CD8-positive, alpha-beta memory T cell (primary cell): ENCODE results near the gene EPN3. TPM values are rescaled to one million over a fixed set of nuclear protein-coding genes. Genes with fewer than 3 reads are reported as not detected.

ENCODE experiments used
- CTCF ChIA-PET: fragments of 350-600 bp; sonication (Branson Sonifier 250); formaldehyde crosslinking; loops from one replicate; lab custom pipeline; 2021; ENCODE audit warnings: antibody characterized with exemption; lab: Charles Lee
- POLR2A ChIA-PET: fragments of 350-600 bp; sonication (Branson Sonifier 250); formaldehyde crosslinking; loops from one replicate; lab custom pipeline; 2021; ENCODE audit warnings: antibody characterized with exemption; lab: Charles Lee
- DNase-seq, 5 donors: peaks; one replicate each; pipeline versions ENCODE4 v3.0.0 to v3.0.0-alpha.2; 2020 to 2022; ENCODE audit warnings: mixed read lengths in 1 of 5
- H3K27ac ChIP-seq: one replicate; pipeline ENCODE4 v1.7.0; 2013; ENCODE audit warnings: low read depth, mild to moderate bottlenecking, low read length, moderate library complexity
- H3K27me3 ChIP-seq: 2 replicates; pipeline ENCODE4 v1.7.0; 2013; ENCODE audit warnings: low read length, mild to moderate bottlenecking; ENCODE audit not compliant: insufficient read depth, poor library complexity, severe bottlenecking
- H3K36me3 ChIP-seq: 2 replicates; pipeline ENCODE4 v1.7.0; 2013; ENCODE audit warnings: mild to moderate bottlenecking, low read length, moderate library complexity; ENCODE audit not compliant: insufficient read depth
- H3K4me1 ChIP-seq: 2 replicates; pipeline ENCODE4 v1.7.0; 2013; ENCODE audit warnings: mild to moderate bottlenecking, low read length, moderate library complexity; ENCODE audit not compliant: insufficient read depth
- H3K4me3 ChIP-seq: 2 replicates; pipeline ENCODE4 v1.7.0; 2013; ENCODE audit warnings: mild to moderate bottlenecking, low read length
- H3K9me3 ChIP-seq: 2 replicates; pipeline ENCODE4 v1.7.0; 2013; ENCODE audit warnings: mild to moderate bottlenecking, low read length
- H3K27ac Mint-ChIP-seq, 8 donors: one replicate each; pipeline ENCODE4 v1.8.0; 2020 to 2021; ENCODE audit warnings: mixed read lengths in 8 of 8, mild to moderate bottlenecking in 6 of 8, inconsistent platforms in 3 of 8, moderate library complexity in 3 of 8
- H3K27me3 Mint-ChIP-seq, 2 donors: one replicate each; pipeline ENCODE4 v1.8.0; 2020 to 2021; ENCODE audit warnings: mixed read lengths in 2 of 2, mild to moderate bottlenecking in 1 of 2, moderate library complexity in 1 of 2
- H3K36me3 Mint-ChIP-seq, 3 donors: one replicate each; pipeline ENCODE4 v1.8.0; 2020 to 2021; ENCODE audit warnings: mixed read lengths in 3 of 3, inconsistent platforms in 1 of 3, mild to moderate bottlenecking in 1 of 3
- H3K4me1 Mint-ChIP-seq, 3 donors: one replicate each; pipeline ENCODE4 v1.8.0; 2020 to 2021; ENCODE audit warnings: mixed read lengths in 3 of 3, inconsistent platforms in 1 of 3, mild to moderate bottlenecking in 1 of 3
- H3K4me3 Mint-ChIP-seq, 7 donors: one replicate each; pipeline ENCODE4 v1.8.0; 2020 to 2021; ENCODE audit warnings: mixed read lengths in 7 of 7, mild to moderate bottlenecking in 6 of 7, moderate library complexity in 4 of 7, inconsistent platforms in 2 of 7
- H3K9me3 Mint-ChIP-seq, 5 donors: one replicate each; pipeline ENCODE4 v1.8.0; 2020 to 2022; ENCODE audit warnings: mixed read lengths in 5 of 5, mild to moderate bottlenecking in 3 of 5, moderate library complexity in 2 of 5, inconsistent platforms in 1 of 5
- polyA plus RNA-seq: library from polyadenylated mRNA; unstranded; fragments of 300-500 nt; fragmentation: Illumina TruSeq; gene quantifications from one replicate; pipeline ENCODE4 v1.2.3, GENCODE V29; 2021
- total RNA-seq, 2 experiments: library from RNA; stranded (reverse); gene quantifications; one replicate each; pipeline ENCODE4 v1.2.3, GENCODE V29; 2021

Gene EPN3
- total and polyA plus RNA-seq, 3 experiments from 2014 or later: not detected

- H3K9me3 ChIP-seq: no peaks in the 10 kb centered on the region
- peaks cover 25 to 50% of the 10 kb centered on the region in 2 donors for H3K27me3 Mint-ChIP-seq
Observed at GRCh38 chr17:50570032-50570431, 37.5 kb downstream of the EPN3 start.

GRCh38 chr17:50570528-50570927, 38.0 kb downstream of the EPN3 start:
- peaks cover 24 to 45% of the 10 kb centered on the region in 2 donors for H3K27me3 Mint-ChIP-seq
- ChIA-PET CTCF (no interaction called here), POLR2A (no interaction called here)
- no peaks in the 10 kb centered on the region for H3K4me1 ChIP-seq
- DNase-seq: no peak
- no peak overlapping the region for H3K27ac ChIP-seq
- H3K36me3 ChIP-seq: no peaks in the 10 kb centered on the region
- no peak overlapping the region for H3K4me3 ChIP-seq
- H3K4me1 Mint-ChIP-seq: peaks cover 0 to 11% (median 5%) of the 10 kb centered on the region in 3 donors
- H3K4me3 Mint-ChIP-seq: no peak overlapping the region
- no peak overlapping the region for H3K27ac Mint-ChIP-seq
- H3K9me3 Mint-ChIP-seq: no peaks in the 10 kb centered on the region
- no peaks in the 10 kb centered on the region for H3K9me3 ChIP-seq
- peaks cover 8% of the 10 kb centered on the region for H3K27me3 ChIP-seq
- no peaks in the 10 kb centered on the region for H3K36me3 Mint-ChIP-seq

More at GRCh38 chr17:50570032-50570431, 37.5 kb downstream of the EPN3 start:
- Histone ChIP-seq H3K27ac (no peak overlapping the region), H3K36me3 (no peaks in the 10 kb centered on the region), H3K27me3 (peaks cover 8% of the 10 kb centered on the region), H3K4me1 (no peaks in the 10 kb centered on the region), H3K4me3 (no peak overlapping the region)
- ChIA-PET POLR2A (no interaction called here), CTCF (no interaction called here)
- Mint-ChIP-seq H3K4me1 (peaks cover under 1 to 15% (median 5%) of the 10 kb centered on the region in 3 donors), H3K4me3 (no peak overlapping the region), H3K9me3 (no peaks in the 10 kb centered on the region), H3K36me3 (no peaks in the 10 kb centered on the region), H3K27ac (no peak overlapping the region)
- no peak for DNase-seq

GRCh38 chr17:50571681-50572080, 39.1 kb downstream of the EPN3 start:
- no peak overlapping the region for H3K4me3 ChIP-seq
- H3K27ac ChIP-seq: no peak overlapping the region
- POLR2A ChIA-PET: no interaction called here
- H3K27me3 Mint-ChIP-seq: peaks cover 14 to 33% of the 10 kb centered on the region in 2 donors
- H3K4me3 Mint-ChIP-seq: no peak overlapping the region
- DNase-seq: no peak
- no peaks in the 10 kb centered on the region for H3K36me3 Mint-ChIP-seq
- no peaks in the 10 kb centered on the region for H3K4me1 ChIP-seq
- no peaks in the 10 kb centered on the region for H3K9me3 ChIP-seq
- H3K36me3 ChIP-seq: no peaks in the 10 kb centered on the region
- no peaks in the 10 kb centered on the region for H3K9me3 Mint-ChIP-seq
- H3K27me3 ChIP-seq: peaks cover 4% of the 10 kb centered on the region
- no peak overlapping the region for H3K27ac Mint-ChIP-seq
- CTCF ChIA-PET: no interaction called here
- H3K4me1 Mint-ChIP-seq: no peaks in the 10 kb centered on the region

- no peaks in the 10 kb centered on the region for H3K9me3 Mint-ChIP-seq
- no peaks in the 10 kb centered on the region for H3K27me3 ChIP-seq
- POLR2A ChIA-PET: no interaction called here
Observed at GRCh38 chr17:50572541-50572940, 40.0 kb downstream of the EPN3 start.

GRCh38 chr17:50573866-50574611, 41.5 kb downstream of the EPN3 start:
- Histone ChIP-seq H3K27ac (no peak overlapping the region), H3K4me1 (no peaks in the 10 kb centered on the region), H3K27me3 (no peaks in the 10 kb centered on the region), H3K36me3 (no peaks in the 10 kb centered on the region), H3K9me3 (no peaks in the 10 kb centered on the region), H3K4me3 (no peak overlapping the region)
- POLR2A ChIA-PET: no interaction called here
- no peaks in the 10 kb centered on the region for H3K9me3 Mint-ChIP-seq
- H3K27me3 Mint-ChIP-seq: peaks cover 18 to 31% of the 10 kb centered on the region in 2 donors
- CTCF ChIA-PET: interaction anchor here (1.0 kb wide), 1 partner anchor 27 kb away, joined by 3 read pairs; the partner anchor contains the start of gene SPATA20
- no peak overlapping the region for H3K27ac Mint-ChIP-seq
- no peaks in the 10 kb centered on the region for H3K36me3 Mint-ChIP-seq
- H3K4me1 Mint-ChIP-seq: no peaks in the 10 kb centered on the region
- no peak overlapping the region for H3K4me3 Mint-ChIP-seq
- DNase-seq: no peak

More at GRCh38 chr17:50572541-50572940, 40.0 kb downstream of the EPN3 start:
- Mint-ChIP-seq H3K4me3 (no peak overlapping the region), H3K27ac (no peak overlapping the region), H3K4me1 (no peaks in the 10 kb centered on the region), H3K27me3 (peaks cover 15 to 29% of the 10 kb centered on the region in 2 donors), H3K36me3 (no peaks in the 10 kb centered on the region)
- H3K4me1 ChIP-seq: no peaks in the 10 kb centered on the region
- H3K4me3 ChIP-seq: no peak overlapping the region
- H3K9me3 ChIP-seq: no peaks in the 10 kb centered on the region
- DNase-seq: no peak
- CTCF ChIA-PET: no interaction called here
- H3K27ac ChIP-seq: no peak overlapping the region
- no peaks in the 10 kb centered on the region for H3K36me3 ChIP-seq

- H3K27ac Mint-ChIP-seq: no peak overlapping the region
- POLR2A ChIA-PET: no interaction called here
- CTCF ChIA-PET: interaction anchor here (1.5 kb wide), 1 partner anchor 13 kb away, joined by 4 read pairs; no protein-coding TSS in a partner anchor
- H3K4me3 Mint-ChIP-seq: no peak overlapping the region
- Histone ChIP-seq H3K27me3 (no peaks in the 10 kb centered on the region), H3K4me1 (no peaks in the 10 kb centered on the region), H3K9me3 (no peaks in the 10 kb centered on the region), H3K4me3 (no peak overlapping the region), H3K36me3 (no peaks in the 10 kb centered on the region), H3K27ac (no peak overlapping the region)
- H3K36me3 Mint-ChIP-seq: no peaks in the 10 kb centered on the region
- DNase-seq: no peak
- peaks cover 20 to 31% of the 10 kb centered on the region in 2 donors for H3K27me3 Mint-ChIP-seq
- H3K9me3 Mint-ChIP-seq: no peaks in the 10 kb centered on the region
- no peaks in the 10 kb centered on the region for H3K4me1 Mint-ChIP-seq
Observed at GRCh38 chr17:50575581-50576210, 43.2 kb downstream of the EPN3 start.

- no peaks in the 10 kb centered on the region for H3K9me3 Mint-ChIP-seq
Observed at GRCh38 chr17:50576864-50577263, 44.3 kb downstream of the EPN3 start.

GRCh38 chr17:50577451-50577954, 45.0 kb downstream of the EPN3 start:
- Mint-ChIP-seq H3K36me3 (no peaks in the 10 kb centered on the region), H3K27ac (no peak overlapping the region), H3K4me1 (no peaks in the 10 kb centered on the region), H3K4me3 (no peak overlapping the region), H3K9me3 (no peaks in the 10 kb centered on the region), H3K27me3 (peaks cover 19 to 29% of the 10 kb centered on the region in 2 donors)
- Histone ChIP-seq H3K4me3 (no peak overlapping the region), H3K9me3 (no peaks in the 10 kb centered on the region), H3K27ac (no peak overlapping the region), H3K27me3 (no peaks in the 10 kb centered on the region), H3K4me1 (no peaks in the 10 kb centered on the region), H3K36me3 (no peaks in the 10 kb centered on the region)
- POLR2A ChIA-PET: no interaction called here
- DNase-seq: no peak
- CTCF ChIA-PET: no interaction called here

More at GRCh38 chr17:50576864-50577263, 44.3 kb downstream of the EPN3 start:
- H3K27me3 ChIP-seq: no peaks in the 10 kb centered on the region
- H3K4me3 ChIP-seq: no peak overlapping the region
- no peaks in the 10 kb centered on the region for H3K9me3 ChIP-seq
- DNase-seq: no peak
- H3K36me3 ChIP-seq: no peaks in the 10 kb centered on the region
- H3K27ac ChIP-seq: no peak overlapping the region
- ChIA-PET POLR2A (no interaction called here), CTCF (no interaction called here)
- Mint-ChIP-seq H3K36me3 (no peaks in the 10 kb centered on the region), H3K4me1 (no peaks in the 10 kb centered on the region), H3K27me3 (peaks cover 18 to 27% of the 10 kb centered on the region in 2 donors), H3K4me3 (no peak overlapping the region), H3K27ac (no peak overlapping the region)
- H3K4me1 ChIP-seq: no peaks in the 10 kb centered on the region
